ENCODE measurements around the gene VAMP5. TPM values are rescaled to one million over a fixed set of nuclear protein-coding genes. Genes with fewer than 3 reads are reported as not detected.
A peak's percentile ranks its signal among the peaks of the same experiment; 100 is the strongest.
"Not testable (repeated sequence)": the region's sequence is repeated elsewhere in the genome, so short reads cannot be mapped to it uniquely, and the experiment has no call there.

The VAMP5 gene
- total RNA-seq, 1 experiment from 2014 or later = 15.1 TPM

DNA sequence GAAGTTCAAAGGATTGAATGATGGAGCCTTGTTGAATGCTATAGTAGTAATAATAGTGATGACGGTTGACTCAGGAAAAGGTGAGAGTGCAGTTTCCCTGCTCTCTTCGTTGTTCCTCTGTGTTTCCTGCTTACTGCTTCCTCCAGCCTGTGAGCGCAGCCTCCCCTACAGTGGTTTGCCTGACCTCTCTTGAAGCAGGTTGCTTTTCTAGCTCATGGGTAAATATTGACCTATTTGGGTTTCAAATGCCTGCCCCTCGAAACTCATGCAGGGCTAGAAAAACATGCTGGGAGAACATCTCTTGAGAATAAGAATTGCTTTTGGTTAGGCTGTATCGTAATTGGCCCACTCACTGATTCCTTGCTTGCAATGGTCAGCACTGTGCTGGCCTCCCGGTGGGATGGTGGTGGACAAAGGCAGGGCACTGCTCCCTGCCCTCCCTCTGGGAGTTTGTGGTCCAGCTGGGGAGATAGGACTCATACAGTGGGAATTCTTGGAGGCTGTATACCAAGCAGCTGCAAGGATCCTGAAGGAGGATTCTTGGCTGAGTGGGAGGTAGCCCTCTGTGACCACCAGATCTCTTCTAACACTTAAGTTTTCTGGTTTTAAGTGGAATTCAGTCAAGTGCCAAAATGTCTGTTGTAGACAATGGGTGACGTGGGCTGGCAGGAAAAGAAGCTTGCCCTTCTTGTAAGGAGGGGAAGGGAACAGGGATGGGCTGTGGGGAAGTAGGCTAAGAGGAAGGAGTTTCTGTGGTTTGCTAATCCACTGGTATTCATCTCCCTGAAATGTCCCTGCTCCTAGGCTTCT, 6.0 kb downstream of the VAMP5 start:
- Mint-ChIP-seq H3K4me1 (ENCODE audit: low read depth, unreplicated experiment) (peaks cover 52% of the 10 kb centered on the region), H3K36me3 (ENCODE audit: insufficient read depth, unreplicated experiment) (peaks cover 13% of the 10 kb centered on the region), H3K9me3 (ENCODE audit: unreplicated experiment) (no peaks in the 10 kb centered on the region), H3K27me3 (ENCODE audit: insufficient read depth, unreplicated experiment) (peaks cover 10% of the 10 kb centered on the region), H3K4me3 (ENCODE audit: unreplicated experiment) (no peak overlapping the region), H3K27ac (ENCODE audit: unreplicated experiment) (peak overlapping the region; percentile 34)
- no peaks in the 10 kb centered on the region for H3K9me3 ChIP-seq
- BruUV-seq (replicated peaks) = no TSS peak
- H3K27me3 ChIP-seq (replicated peaks; ENCODE audit: control insufficient read depth, insufficient read depth, low read length) = no peaks in the 10 kb centered on the region
- H3K36me3 ChIP-seq (ENCODE audit: control insufficient read depth, insufficient read depth, low read length) = no peaks in the 10 kb centered on the region
- TF ChIP-seq, protein P1, sequence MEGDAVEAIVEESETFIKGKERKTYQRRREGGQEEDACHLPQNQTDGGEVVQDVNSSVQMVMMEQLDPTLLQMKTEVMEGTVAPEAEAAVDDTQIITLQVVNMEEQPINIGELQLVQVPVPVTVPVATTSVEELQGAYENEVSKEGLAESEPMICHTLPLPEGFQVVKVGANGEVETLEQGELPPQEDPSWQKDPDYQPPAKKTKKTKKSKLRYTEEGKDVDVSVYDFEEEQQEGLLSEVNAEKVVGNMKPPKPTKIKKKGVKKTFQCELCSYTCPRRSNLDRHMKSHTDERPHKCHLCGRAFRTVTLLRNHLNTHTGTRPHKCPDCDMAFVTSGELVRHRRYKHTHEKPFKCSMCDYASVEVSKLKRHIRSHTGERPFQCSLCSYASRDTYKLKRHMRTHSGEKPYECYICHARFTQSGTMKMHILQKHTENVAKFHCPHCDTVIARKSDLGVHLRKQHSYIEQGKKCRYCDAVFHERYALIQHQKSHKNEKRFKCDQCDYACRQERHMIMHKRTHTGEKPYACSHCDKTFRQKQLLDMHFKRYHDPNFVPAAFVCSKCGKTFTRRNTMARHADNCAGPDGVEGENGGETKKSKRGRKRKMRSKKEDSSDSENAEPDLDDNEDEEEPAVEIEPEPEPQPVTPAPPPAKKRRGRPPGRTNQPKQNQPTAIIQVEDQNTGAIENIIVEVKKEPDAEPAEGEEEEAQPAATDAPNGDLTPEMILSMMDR (IDR thresholded peaks at IDR 0.05; ENCODE audit: insufficient read depth in 1 of 2, low read depth in 1 of 2, low read length in 1 of 2, severe bottlenecking in 1 of 2, unreplicated experiment in 1 of 2) = no peak
- CTCF ChIA-PET = interaction anchor here (0.6 to 1.0 kb wide), 2 partner anchors 38 kb away, joined by 3 read pairs; no protein-coding TSS in a partner anchor
- POLR2A ChIA-PET = interaction anchor here (0.8 to 1.4 kb wide), 3 partner anchors 15 to 38 kb away, joined by 3 read pairs; partner anchors contain the start of gene C2orf68
- no peak for DNase-seq
- no peak overlapping the region for H3K4me3 ChIP-seq (ENCODE audit: low read depth, low read length)
- intact Hi-C loops (cut with micrococcal nuclease; ENCODE audit: unreplicated experiment) = no loop called here
- peaks cover 30% of the 10 kb centered on the region for H3K4me1 ChIP-seq

DNA sequence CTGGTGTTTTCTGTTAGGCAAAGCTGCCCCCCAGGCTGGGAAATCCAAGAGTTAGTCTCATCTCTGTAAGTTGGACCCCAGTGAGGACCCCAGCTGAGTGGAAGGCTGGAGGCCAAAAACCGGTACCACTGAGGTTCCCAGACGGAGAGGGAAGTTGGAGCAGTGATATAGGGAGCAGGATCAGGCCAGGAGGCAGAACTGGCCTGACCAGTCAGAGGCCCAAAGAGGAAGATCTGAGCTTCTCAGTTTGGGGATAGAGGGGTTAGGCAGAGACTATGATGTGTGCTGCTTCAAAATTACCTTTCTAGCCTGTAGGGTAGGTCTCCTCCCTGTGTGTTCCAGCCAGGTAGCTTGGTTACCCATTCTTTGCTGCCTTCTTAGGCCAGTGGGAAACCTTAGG, 6.7 kb downstream of the VAMP5 start:
- H3K4me1 Mint-ChIP-seq (ENCODE audit: low read depth, unreplicated experiment) = peaks cover 44% of the 10 kb centered on the region
- TF ChIP-seq, protein P1 (IDR thresholded peaks at IDR 0.05; ENCODE audit: insufficient read depth in 1 of 2, low read depth in 1 of 2, low read length in 1 of 2, severe bottlenecking in 1 of 2, unreplicated experiment in 1 of 2) = no peak
- no TSS peak for BruUV-seq (replicated peaks)
- no peak for DNase-seq
- peaks cover 10% of the 10 kb centered on the region for H3K27me3 Mint-ChIP-seq (ENCODE audit: insufficient read depth, unreplicated experiment)
- Histone ChIP-seq H3K4me1 (peaks cover 22% of the 10 kb centered on the region), H3K27me3 (replicated peaks; ENCODE audit: control insufficient read depth, insufficient read depth, low read length) (no peaks in the 10 kb centered on the region), H3K4me3 (ENCODE audit: low read depth, low read length) (no peak overlapping the region), H3K36me3 (ENCODE audit: control insufficient read depth, insufficient read depth, low read length) (no peaks in the 10 kb centered on the region), H3K9me3 (no peaks in the 10 kb centered on the region)
- H3K4me3 Mint-ChIP-seq (ENCODE audit: unreplicated experiment) = no peak overlapping the region
- ChIA-PET POLR2A (interaction anchor here (1.0 to 1.4 kb wide), 2 partner anchors 14 to 52 kb away, joined by 3 to 4 read pairs; partner anchors contain the start of gene MAT2A), CTCF (interaction anchor here (1.0 kb wide), 1 partner anchor 39 kb away, joined by 3 read pairs; no protein-coding TSS in a partner anchor)
- no peaks in the 10 kb centered on the region for H3K9me3 Mint-ChIP-seq (ENCODE audit: unreplicated experiment)
- H3K36me3 Mint-ChIP-seq (ENCODE audit: insufficient read depth, unreplicated experiment) = peaks cover 15% of the 10 kb centered on the region
- intact Hi-C loops (cut with micrococcal nuclease; ENCODE audit: unreplicated experiment) = no loop called here
- H3K27ac Mint-ChIP-seq (ENCODE audit: unreplicated experiment) = no peak overlapping the region

DNA sequence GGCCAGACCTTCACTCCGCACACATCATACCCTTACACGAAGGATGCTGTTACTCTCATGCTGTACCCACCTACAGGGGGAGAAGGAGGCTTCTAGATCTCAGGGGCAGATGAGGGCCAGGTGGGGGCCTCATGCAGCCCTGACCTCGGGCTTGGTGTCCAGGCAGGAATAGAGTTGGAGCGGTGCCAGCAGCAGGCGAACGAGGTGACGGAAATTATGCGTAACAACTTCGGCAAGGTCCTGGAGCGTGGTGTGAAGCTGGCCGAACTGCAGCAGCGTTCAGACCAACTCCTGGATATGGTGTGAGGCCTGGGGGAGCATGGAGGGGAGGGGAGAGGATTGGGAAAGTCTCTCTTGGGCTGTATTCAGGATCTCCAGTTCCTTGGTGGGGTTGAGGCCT, 7.3 kb downstream of the VAMP5 start:
- peaks cover 10% of the 10 kb centered on the region for H3K27me3 Mint-ChIP-seq (ENCODE audit: insufficient read depth, unreplicated experiment)
- intact Hi-C loops (cut with micrococcal nuclease; ENCODE audit: unreplicated experiment) = no loop called here
- Histone ChIP-seq H3K4me3 (ENCODE audit: low read depth, low read length) (no peak overlapping the region), H3K4me1 (peaks cover 24% of the 10 kb centered on the region), H3K27me3 (replicated peaks; ENCODE audit: control insufficient read depth, insufficient read depth, low read length) (no peaks in the 10 kb centered on the region), H3K9me3 (no peaks in the 10 kb centered on the region), H3K36me3 (ENCODE audit: control insufficient read depth, insufficient read depth, low read length) (no peaks in the 10 kb centered on the region)
- ChIA-PET CTCF (no interaction called here), POLR2A (interaction anchor here (1.0 to 1.4 kb wide), 2 partner anchors 14 to 53 kb away, joined by 3 to 4 read pairs; partner anchors contain the start of gene MAT2A)
- H3K27ac Mint-ChIP-seq (ENCODE audit: unreplicated experiment) = no peak overlapping the region
- H3K4me1 Mint-ChIP-seq (ENCODE audit: low read depth, unreplicated experiment) = peaks cover 44% of the 10 kb centered on the region
- no peak overlapping the region for H3K4me3 Mint-ChIP-seq (ENCODE audit: unreplicated experiment)
- H3K9me3 Mint-ChIP-seq (ENCODE audit: unreplicated experiment) = no peaks in the 10 kb centered on the region
- no peak for DNase-seq
- BruUV-seq (replicated peaks) = no TSS peak
- H3K36me3 Mint-ChIP-seq (ENCODE audit: insufficient read depth, unreplicated experiment) = peaks cover 21% of the 10 kb centered on the region
- TF ChIP-seq, protein P1 (IDR thresholded peaks at IDR 0.05; ENCODE audit: insufficient read depth in 1 of 2, low read depth in 1 of 2, low read length in 1 of 2, severe bottlenecking in 1 of 2, unreplicated experiment in 1 of 2) = no peak

DNA sequence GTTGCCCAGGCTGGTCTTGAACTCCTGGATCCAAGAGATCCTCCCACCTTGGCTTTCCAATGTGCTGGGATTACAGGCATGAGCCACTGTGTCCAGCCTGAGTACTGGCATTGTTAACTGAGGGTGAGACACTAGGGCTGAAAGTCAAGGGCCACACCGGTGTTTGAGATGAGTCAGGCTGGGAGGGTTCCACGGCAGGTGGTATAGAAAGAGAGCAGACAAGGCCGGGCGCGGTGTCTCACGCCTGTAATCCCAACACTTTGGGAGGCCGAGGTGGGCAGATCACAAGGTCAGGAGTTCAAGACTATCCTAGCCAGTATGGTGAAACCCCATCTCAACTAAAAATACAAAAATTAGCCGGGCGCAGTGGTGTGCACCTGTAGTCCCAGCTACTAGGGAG, 8.1 kb downstream of the VAMP5 start:
- CTCF ChIA-PET = not testable (repeated sequence)
- POLR2A ChIA-PET = interaction anchor here (0.6 kb wide), 1 partner anchor 9 kb away, joined by 9 read pairs; no protein-coding TSS in a partner anchor

More for the DNA sequence above, 8.1 kb downstream of the VAMP5 start:
- DNase-seq; H3K4me3 Mint-ChIP-seq (ENCODE audit: unreplicated experiment); H3K27ac Mint-ChIP-seq (ENCODE audit: unreplicated experiment); H3K27me3 ChIP-seq (replicated peaks; ENCODE audit: control insufficient read depth, insufficient read depth, low read length); intact Hi-C loops (cut with micrococcal nuclease; ENCODE audit: unreplicated experiment); H3K36me3 ChIP-seq (ENCODE audit: control insufficient read depth, insufficient read depth, low read length); H3K4me3 ChIP-seq (ENCODE audit: low read depth, low read length); H3K9me3 ChIP-seq; H3K9me3 Mint-ChIP-seq (ENCODE audit: unreplicated experiment); BruUV-seq (replicated peaks): not testable (repeated sequence)
- Mint-ChIP-seq H3K27me3 (ENCODE audit: insufficient read depth, unreplicated experiment) (peaks cover 10% of the 10 kb centered on the region), H3K4me1 (ENCODE audit: low read depth, unreplicated experiment) (peaks cover 43% of the 10 kb centered on the region), H3K36me3 (ENCODE audit: insufficient read depth, unreplicated experiment) (peaks cover 28% of the 10 kb centered on the region)
- peaks cover 25% of the 10 kb centered on the region for H3K4me1 ChIP-seq
